Natural killer cell treated with Interleukin-12 subunit alpha and Interleukin-12 subunit beta and Interleukin-15 and Interleukin-18, amount 100 ng/mL, for 72 hours (primary cell): ENCODE data around the gene SENP3. TPM values are rescaled to one million over a fixed set of nuclear protein-coding genes. Genes with fewer than 3 reads are reported as not detected.

ENCODE experiments used
- ATAC-seq, 2 donors: fragments of 150-1000 bp; cut with Tn5 transposase in 1 of 2; sonication (Bioruptor Pico), chemical (Tn5 transposase) in 1 of 2; 2 replicates each; pipeline ENCODE4 v1.10.0; 2021
- DNase-seq: peaks from one replicate; pipeline ENCODE4 v3.0.0; 2022; ENCODE audit warnings: low spot score
- H3K27ac Mint-ChIP-seq, 2 donors: 1 replicate in 1 of 2; 2 replicates in 1 of 2; pipeline ENCODE4 v1.8.0; 2022; ENCODE audit warnings: mixed read lengths in 2 of 2, mild to moderate bottlenecking in 1 of 2, moderate library complexity in 1 of 2
- H3K27me3 Mint-ChIP-seq, 2 donors: 1 replicate in 1 of 2; 2 replicates in 1 of 2; pipeline ENCODE4 v1.8.0; 2022; ENCODE audit warnings: mixed read lengths in 2 of 2
- H3K36me3 Mint-ChIP-seq: one replicate; pipeline ENCODE4 v1.8.0; 2022; ENCODE audit warnings: mixed read lengths
- H3K4me1 Mint-ChIP-seq, 2 donors: 1 replicate in 1 of 2; 2 replicates in 1 of 2; pipeline ENCODE4 v1.8.0; 2022; ENCODE audit warnings: low read depth in 2 of 2, mixed read lengths in 2 of 2, mild to moderate bottlenecking in 1 of 2
- H3K4me3 Mint-ChIP-seq: one replicate; pipeline ENCODE4 v1.8.0; 2022; ENCODE audit warnings: mixed read lengths
- H3K9me3 Mint-ChIP-seq: 2 replicates; pipeline ENCODE4 v1.8.0; 2022; ENCODE audit warnings: mixed read lengths
- total RNA-seq, 2 donors: library from RNA; stranded (reverse); gene quantifications; one replicate each; pipeline ENCODE4 v1.2.3, GENCODE V29; 2022

The SENP3 gene
- total RNA-seq, 2 donors from 2014 or later: 56.2 to 90.1 TPM

DNA sequence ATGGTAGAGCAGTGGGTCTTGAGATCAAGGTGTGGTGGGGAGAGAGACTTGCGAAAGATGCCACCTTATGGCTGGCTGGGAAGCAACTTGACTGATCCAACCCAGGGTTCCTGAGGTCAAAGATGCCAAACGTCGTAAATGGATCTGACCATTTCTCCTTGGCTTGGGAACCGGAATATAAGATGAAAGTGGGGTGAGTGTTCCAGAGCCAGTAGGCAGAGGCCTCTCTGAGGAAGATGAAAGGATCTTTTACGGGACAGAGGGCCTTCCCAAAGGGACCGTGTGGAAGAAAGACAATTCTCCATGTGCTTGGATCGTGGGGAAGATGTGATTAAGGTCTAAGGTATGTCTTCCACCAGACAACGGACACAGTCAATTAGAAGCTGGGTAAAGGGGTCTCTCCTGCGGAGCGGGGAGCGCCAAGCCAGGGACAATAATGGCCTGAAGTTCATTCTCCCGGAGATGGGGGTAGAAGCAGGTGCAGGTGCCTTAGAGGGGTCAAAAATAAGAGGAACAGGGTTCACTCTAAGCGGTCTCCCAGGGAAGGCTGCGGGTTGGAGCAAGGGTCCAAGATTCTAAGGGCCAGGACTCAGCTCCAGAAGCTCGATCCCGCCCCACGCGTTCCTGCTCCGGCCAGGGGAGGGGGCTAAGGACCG lies 52.2 kb downstream of the SENP3 start:
- Mint-ChIP-seq H3K27ac (peak overlapping the region; percentile 89 to 92), H3K27me3 (no peaks in the 10 kb centered on the region), H3K9me3 (no peaks in the 10 kb centered on the region), H3K4me3 (peak overlapping the region; percentile 95), H3K36me3 (peaks cover 4% of the 10 kb centered on the region), H3K4me1 (peaks cover 29 to 35% of the 10 kb centered on the region in 2 donors)
- no peak for ATAC-seq
- no peak for DNase-seq

DNA sequence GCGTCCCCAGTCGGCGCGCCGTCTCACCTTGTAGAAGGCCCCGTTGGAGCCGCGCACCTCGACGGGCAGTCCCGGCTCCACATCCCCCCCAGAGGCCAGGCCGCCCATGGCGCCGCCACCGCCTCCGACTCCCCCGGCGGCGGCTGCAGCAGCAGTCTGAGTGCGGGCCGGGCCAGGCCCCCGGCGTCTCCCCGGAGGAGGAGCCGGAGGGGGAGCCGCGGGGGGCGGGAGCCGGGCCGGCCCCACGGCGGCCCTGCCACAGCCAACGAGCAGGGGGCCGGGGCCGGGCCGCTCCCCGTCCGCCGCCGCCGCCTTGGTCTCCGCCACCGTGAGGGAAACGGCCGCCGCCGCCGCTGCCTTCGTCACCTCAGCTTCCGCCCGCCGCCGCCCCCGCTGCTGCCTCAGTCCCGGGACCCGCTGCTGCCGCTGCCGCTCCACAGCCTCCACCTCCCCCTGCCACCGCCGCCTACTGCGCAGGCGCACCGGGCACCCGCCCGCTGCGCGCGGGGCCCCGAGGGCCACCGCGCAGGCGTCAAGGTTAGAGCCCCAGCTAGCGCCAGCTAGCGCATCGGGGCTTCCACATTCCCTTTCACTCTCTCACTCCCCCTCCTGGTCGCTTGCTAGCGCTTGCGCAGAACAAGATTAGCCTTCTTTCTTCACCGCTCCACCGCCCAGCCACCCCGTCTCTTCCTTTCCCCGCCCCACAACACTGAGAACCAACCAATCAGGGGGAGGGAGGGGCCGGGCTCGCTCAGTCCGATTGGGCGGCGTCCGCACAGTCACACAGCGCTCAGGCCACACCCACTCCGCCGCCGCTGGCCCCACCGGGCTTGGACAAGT lies 52.9 kb downstream of the SENP3 start, which contains the start of gene FXR2:
TSS of gene FXR2 (minus strand) at position 473 of the 840 bp plus-strand sequence. CDS start at position 108, 365 bp downstream.
- DNase-seq (peak; percentile 99), ATAC-seq (peak; percentile 97 to 98)
- Mint-ChIP-seq H3K9me3 (no peaks in the 10 kb centered on the region), H3K36me3 (peaks cover 4% of the 10 kb centered on the region), H3K27ac (peak within 1 kb of the TSS; percentile 89 to 92), H3K4me3 (peak within 1 kb of the TSS; percentile 95), H3K27me3 (no peaks in the 10 kb centered on the region), H3K4me1 (peaks cover 29 to 31% of the 10 kb centered on the region in 2 donors)

DNA sequence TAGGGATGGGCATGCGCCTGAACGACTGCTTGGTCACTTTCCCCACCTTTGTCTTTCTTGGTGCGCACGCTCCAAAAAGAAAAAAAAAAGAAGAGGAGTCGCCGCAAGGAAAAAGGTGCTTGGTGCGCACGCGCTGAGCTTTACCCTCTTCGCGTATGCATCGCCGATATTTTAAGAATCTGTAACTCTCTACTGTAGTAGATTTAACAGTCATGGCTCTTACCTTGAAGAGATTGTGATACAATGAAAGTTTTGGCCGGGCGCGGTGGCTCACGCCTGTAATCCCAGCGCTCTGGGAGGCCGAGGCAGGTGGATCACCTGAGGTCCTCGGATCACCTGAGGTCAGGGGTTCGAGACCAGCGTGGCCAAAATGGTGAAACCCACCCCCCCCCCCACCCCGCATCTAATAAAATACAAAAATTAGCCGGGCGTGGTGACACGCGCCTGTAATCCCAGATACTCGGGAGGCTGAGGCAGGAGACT lies 53.6 kb downstream of the SENP3 start:
- H3K4me3 Mint-ChIP-seq: peak overlapping the region; percentile 77
- peaks cover 28 to 31% of the 10 kb centered on the region in 2 donors for H3K4me1 Mint-ChIP-seq
- H3K27me3 Mint-ChIP-seq: no peaks in the 10 kb centered on the region
- H3K27ac Mint-ChIP-seq: peak overlapping the region; percentile 72 to 74
- DNase-seq (no peak), ATAC-seq (no peak)
- peaks cover 4% of the 10 kb centered on the region for H3K36me3 Mint-ChIP-seq
- no peaks in the 10 kb centered on the region for H3K9me3 Mint-ChIP-seq

DNA sequence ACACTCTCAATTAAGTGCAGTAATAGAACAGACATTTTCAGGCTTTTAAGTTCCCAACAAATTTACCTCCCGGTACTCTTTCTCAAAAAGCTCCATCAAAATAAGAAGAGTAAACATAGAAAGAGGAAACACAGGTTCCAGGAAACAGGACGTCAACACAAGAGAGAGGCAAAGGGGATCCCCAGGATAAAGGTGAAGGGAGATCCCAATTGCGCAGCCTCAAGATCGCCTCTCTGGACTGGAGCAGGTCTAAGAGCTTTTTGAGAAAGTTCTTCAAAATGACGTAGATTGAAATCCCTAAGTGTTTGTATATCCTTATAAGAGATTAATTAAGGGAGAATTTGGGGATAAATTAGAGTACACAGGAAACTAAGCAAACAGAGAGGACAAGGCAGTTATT lies 56.9 kb downstream of the SENP3 start:
- no peak overlapping the region for H3K4me3 Mint-ChIP-seq
- no peaks in the 10 kb centered on the region for H3K36me3 Mint-ChIP-seq
- DNase-seq (no peak), ATAC-seq (no peak)
- no peaks in the 10 kb centered on the region for H3K9me3 Mint-ChIP-seq
- peaks cover 4% of the 10 kb centered on the region in 2 donors for H3K4me1 Mint-ChIP-seq
- no peak overlapping the region for H3K27ac Mint-ChIP-seq
- no peaks in the 10 kb centered on the region for H3K27me3 Mint-ChIP-seq

DNA sequence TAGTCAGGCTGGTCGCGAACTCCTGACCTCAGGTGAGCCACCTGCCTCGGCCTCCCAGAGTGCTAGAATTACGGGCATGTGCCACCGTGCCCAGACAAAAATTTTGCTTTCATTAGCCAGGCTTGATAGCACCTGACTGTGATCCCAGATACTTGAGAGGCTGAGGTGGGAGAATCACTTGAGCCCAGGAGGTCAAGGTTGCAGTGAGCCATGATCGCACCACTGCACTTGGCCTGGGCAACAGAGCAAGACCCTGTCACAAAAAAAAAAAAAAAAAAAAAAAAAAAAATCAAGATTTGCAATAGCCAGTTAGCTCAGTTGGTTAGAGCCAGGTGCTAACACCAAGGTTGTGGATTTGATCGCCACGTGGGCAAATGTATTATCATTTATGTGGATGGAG lies 59.1 kb downstream of the SENP3 start:
- no peak for DNase-seq
- H3K27ac Mint-ChIP-seq: no peak overlapping the region
- no peaks in the 10 kb centered on the region for H3K36me3 Mint-ChIP-seq
- no peak for ATAC-seq
- H3K4me3 Mint-ChIP-seq: no peak overlapping the region
- no peaks in the 10 kb centered on the region for H3K4me1 Mint-ChIP-seq
- H3K27me3 Mint-ChIP-seq: no peaks in the 10 kb centered on the region
- no peaks in the 10 kb centered on the region for H3K9me3 Mint-ChIP-seq

Other genes starting within 250 kb of the SENP3 start
- 10 to 100 TPM; 58.1 to 87.0 TPM for gene GPS2, start 246.6 kb upstream of the SENP3 start, total RNA-seq
- gene NEURL4, start 232.6 kb upstream of the SENP3 start, total RNA-seq: 10 to 100 TPM; 37.6 to 76.7 TPM
- gene ACAP1, start 225.4 kb upstream of the SENP3 start, total RNA-seq: 100 to 1,000 TPM; 240 to 419 TPM
- 10 to 100 TPM in 1 of 2 donors, 1 to 10 TPM in 1; 6.7 to 13.0 TPM for gene KCTD11, start 209.8 kb upstream of the SENP3 start, total RNA-seq
- not detected for gene TMEM95, start 206.8 kb upstream of the SENP3 start, total RNA-seq
- under 1 TPM in 1 of 2 donors, not detected in 1; 0.36 TPM for gene TNK1, start 180.8 kb upstream of the SENP3 start, total RNA-seq
- gene PLSCR3, start 167.4 kb upstream of the SENP3 start, total RNA-seq: 10 to 100 TPM; 32.2 to 48.4 TPM
- gene TMEM256, start 157.8 kb upstream of the SENP3 start, total RNA-seq: 10 to 100 TPM; 40.1 to 51.1 TPM
- gene NLGN2, start 154.1 kb upstream of the SENP3 start, total RNA-seq: 1 to 10 TPM; 2.3 to 7.7 TPM
- gene SPEM1, start 141.6 kb upstream of the SENP3 start, total RNA-seq: not detected
- gene SPEM2, start 136.3 kb upstream of the SENP3 start, total RNA-seq: not detected
- not detected for gene SPEM3, start 133.1 kb upstream of the SENP3 start, total RNA-seq
- gene TMEM102, start 126.5 kb upstream of the SENP3 start, total RNA-seq: 10 to 100 TPM; 11.2 to 14.2 TPM
- 1 to 10 TPM; 1.9 to 4.5 TPM for gene FGF11, start 122.4 kb upstream of the SENP3 start, total RNA-seq
- 10 to 100 TPM; 10.4 to 13.7 TPM for gene CHRNB1, start 116.9 kb upstream of the SENP3 start, total RNA-seq
- gene ZBTB4, start 82.3 kb upstream of the SENP3 start, total RNA-seq: 10 to 100 TPM; 19.7 to 26.1 TPM
- not detected for gene SLC35G6, start 80.5 kb upstream of the SENP3 start, total RNA-seq
- gene POLR2A, start 77.6 kb upstream of the SENP3 start, total RNA-seq: 100 to 1,000 TPM; 212 to 283 TPM
- gene TNFSF12, start 12.9 kb upstream of the SENP3 start, total RNA-seq: 10 to 100 TPM; 54.9 to 69.3 TPM
- gene TNFSF13, start 3.2 kb upstream of the SENP3 start, total RNA-seq: 1 to 10 TPM; 3.1 to 6.8 TPM
- gene CD68, start 17.7 kb downstream of the SENP3 start, total RNA-seq: 10 to 100 TPM; 20.8 to 51.1 TPM
- 10 to 100 TPM; 82.7 to 95.5 TPM for gene MPDU1, start 21.9 kb downstream of the SENP3 start, total RNA-seq
- under 1 TPM in 1 of 2 donors, not detected in 1; 0.26 TPM for gene SOX15, start 28.2 kb downstream of the SENP3 start, total RNA-seq
- 10 to 100 TPM; 42.7 to 56.6 TPM for gene FXR2, start 53.0 kb downstream of the SENP3 start, total RNA-seq
- gene SAT2, start 65.9 kb downstream of the SENP3 start, total RNA-seq: 10 to 100 TPM; 32.8 to 41.1 TPM
- gene SHBG, start 68.2 kb downstream of the SENP3 start, total RNA-seq: not detected
- gene ATP1B2, start 89.0 kb downstream of the SENP3 start, total RNA-seq: under 1 TPM in 1 of 2 donors, not detected in 1; 0.25 TPM
- gene TP53, start 125.6 kb downstream of the SENP3 start, total RNA-seq: 100 to 1,000 TPM in 1 of 2 donors, 10 to 100 TPM in 1; 98.2 to 112 TPM
- 10 to 100 TPM; 19.4 to 48.2 TPM for gene WRAP53, start 126.6 kb downstream of the SENP3 start, total RNA-seq
- not detected for gene EFNB3, start 143.3 kb downstream of the SENP3 start, total RNA-seq
- gene DNAH2, start 155.8 kb downstream of the SENP3 start, total RNA-seq: under 1 TPM in 1 of 2 donors, not detected in 1; 0.10 TPM